AG04450 (cell line): ENCODE results near the gene FCHSD2. TPM values are rescaled to one million over a fixed set of nuclear protein-coding genes. Genes with fewer than 3 reads are reported as not detected.

ENCODE experiments used
- CTCF ChIA-PET: fragments of 300-600, 350-600 bp; formaldehyde crosslinking; extraction: SDS; loops from one replicate; lab custom pipeline; 2022; ENCODE audit warnings: antibody characterized with exemption, inconsistent platforms; lab: Charles Lee
- POLR2A ChIA-PET: fragments of 350-600 bp; formaldehyde crosslinking; extraction: SDS; loops from one replicate; lab custom pipeline; 2021; ENCODE audit warnings: antibody characterized with exemption, inconsistent platforms; lab: Yijun Ruan, JAX
- DNase-seq: peaks from one replicate; pipeline ENCODE4 v3.0.0-alpha.2; 2011; ENCODE audit warnings: low read depth, low spot score
- H3K27ac ChIP-seq: one replicate; pipeline ENCODE4 v1.5.1; 2012; ENCODE audit warnings: low read depth, low read length, control low read depth
- H3K27me3 ChIP-seq: one replicate; pipeline ENCODE4 v1.6.0; 2012; ENCODE audit warnings: low read length; ENCODE audit not compliant: control insufficient read depth, insufficient read depth
- H3K4me3 ChIP-seq: 2 replicates; pipeline ENCODE4 v1.5.1; 2011; ENCODE audit warnings: mild to moderate bottlenecking, low read depth, low read length, control low read depth
- H3K9me3 ChIP-seq: 2 replicates; pipeline ENCODE4 v1.5.1; 2012; ENCODE audit warnings: low read length; ENCODE audit not compliant: control insufficient read depth, insufficient read depth
- CTCF ChIP-seq: IDR thresholded peaks from 2 replicates; pipeline ENCODE4 v1.5.1; 2011; ENCODE audit warnings: low read depth, low read length, control low read depth, inconsistent platforms
- polyA plus RNA-seq: library from polyadenylated mRNA; depleted of rRNA; stranded (reverse); fragments of >200 nt; gene quantifications from 2 replicates; pipeline ENCODE4 v1.2.3, GENCODE V29; 2011

Gene FCHSD2
- polyA plus RNA-seq, 1 experiment, result 24.7 TPM

- H3K27ac ChIP-seq, result no peak overlapping the region
- DNase-seq, result no peak
- CTCF ChIA-PET, result interaction anchor here (0.6 to 5.7 kb wide), 28 partner anchors 9 to 466 kb away, joined by 3 to 153 read pairs (median 4); partner anchors contain the start of gene FCHSD2
- no peaks in the 10 kb centered on the region for H3K27me3 ChIP-seq
- POLR2A ChIA-PET, result interaction anchor here (1.0 kb wide), 1 partner anchor 9 kb away, joined by 10 read pairs; no protein-coding TSS in a partner anchor
- H3K9me3 ChIP-seq, result no peaks in the 10 kb centered on the region
- H3K4me3 ChIP-seq, result no peak overlapping the region
- peak; percentile 98 for TF ChIP-seq CTCF
Observed at GRCh38 chr11:72831521-72832300, 310.4 kb downstream of the FCHSD2 start.

- Histone ChIP-seq H3K27ac (no peak overlapping the region), H3K27me3 (no peaks in the 10 kb centered on the region), H3K4me3 (no peak overlapping the region), H3K9me3 (no peaks in the 10 kb centered on the region)
- no peak for TF ChIP-seq CTCF
- ChIA-PET POLR2A (no interaction called here), CTCF (interaction anchor here (0.8 to 5.7 kb wide), 6 partner anchors 105 to 521 kb away, joined by 3 to 153 read pairs (median 18); no protein-coding TSS in a partner anchor)
- DNase-seq, result no peak
Observed at GRCh38 chr11:72829884-72830533, 312.1 kb downstream of the FCHSD2 start.

GRCh38 chr11:72829178-72829577 lies 312.9 kb downstream of the FCHSD2 start:
- Histone ChIP-seq H3K4me3 (no peak overlapping the region), H3K27me3 (no peaks in the 10 kb centered on the region), H3K27ac (no peak overlapping the region), H3K9me3 (no peaks in the 10 kb centered on the region)
- CTCF ChIA-PET, result interaction anchor here (1.0 to 2.9 kb wide), 3 partner anchors 104 to 460 kb away, joined by 3 to 23 read pairs (median 12); no protein-coding TSS in a partner anchor
- POLR2A ChIA-PET, result no interaction called here
- DNase-seq, result no peak
- TF ChIP-seq CTCF, result no peak

GRCh38 chr11:72828692-72829101 lies 313.4 kb downstream of the FCHSD2 start:
- TF ChIP-seq CTCF, result no peak
- no peak for DNase-seq
- Histone ChIP-seq H3K27ac (no peak overlapping the region), H3K9me3 (no peaks in the 10 kb centered on the region), H3K4me3 (no peak overlapping the region), H3K27me3 (no peaks in the 10 kb centered on the region)
- ChIA-PET CTCF (interaction anchor here (0.7 to 2.9 kb wide), 4 partner anchors 103 to 522 kb away, joined by 3 to 23 read pairs (median 8); no protein-coding TSS in a partner anchor), POLR2A (no interaction called here)
